HepG2 (cell line): ENCODE results near the gene LOC128125822.

ENCODE experiments used
- ATF3 ChIP-seq: sonication (generic); formaldehyde crosslinking; IDR thresholded peaks from 2 replicates; pipeline ENCODE4 v1.4.0; 2020; ENCODE audit warnings: missing genetic modification reagents
- ATF4 ChIP-seq, 2 experiments: fragments of 450-650 bp in 1 of 2; sonication (generic) in 1 of 2; formaldehyde crosslinking; IDR thresholded peaks; 2 replicates each; pipeline versions ENCODE4 v1.5.0 to v1.8.0; 2020 to 2022; ENCODE audit warnings: mild to moderate bottlenecking in 1 of 2, missing genetic modification reagents in 1 of 2
- ETV6 ChIP-seq: sonication (generic); formaldehyde crosslinking; conservative IDR thresholded peaks from 2 replicates; pipeline ENCODE4 v1.4.0; 2020; ENCODE audit warnings: missing genetic modification reagents
- HNRNPLL ChIP-seq: fragments of 200-400 bp; formaldehyde crosslinking; IDR thresholded peaks from 2 replicates; pipeline ENCODE4 v1.6.1; 2017; ENCODE audit warnings: mild to moderate bottlenecking, low read depth, low read length; ENCODE audit not compliant: poor library complexity, severe bottlenecking
- IRF1 ChIP-seq: sonication (generic); formaldehyde crosslinking; IDR thresholded peaks from 2 replicates; pipeline ENCODE4 v1.4.0; 2020; ENCODE audit warnings: low read depth, mild to moderate bottlenecking, missing genetic modification reagents
- MLLT10 ChIP-seq: sonication (generic); formaldehyde crosslinking; IDR thresholded peaks from 2 replicates; pipeline ENCODE4 v1.4.0; 2020; ENCODE audit warnings: missing genetic modification reagents
- MYNN ChIP-seq: sonication (generic); formaldehyde crosslinking; IDR thresholded peaks from 2 replicates; pipeline ENCODE4 v1.4.0; 2020; ENCODE audit warnings: mild to moderate bottlenecking, low read depth, missing genetic modification reagents
- PPARG ChIP-seq: conservative IDR thresholded peaks from 2 replicates; pipeline ENCODE4 v1.6.1; 2016; ENCODE audit warnings: missing biosample characterization, missing genetic modification reagents
- RBFOX2 ChIP-seq: fragments of 200-400 bp; formaldehyde crosslinking; IDR thresholded peaks from 2 replicates; pipeline ENCODE4 v1.6.1; 2017; ENCODE audit warnings: low read depth, mild to moderate bottlenecking, low read length
- RCOR2 ChIP-seq: IDR thresholded peaks from 2 replicates; pipeline ENCODE4 v1.6.1; 2016; ENCODE audit warnings: missing biosample characterization, missing genetic modification reagents
- SALL2 ChIP-seq: sonication (generic); formaldehyde crosslinking; IDR thresholded peaks from 2 replicates; pipeline ENCODE4 v1.8.1; 2023; ENCODE audit warnings: mild to moderate bottlenecking, missing genetic modification reagents, inconsistent platforms
- SIN3B ChIP-seq: fragments of 150-350 bp; IDR thresholded peaks from 2 replicates; pipeline ENCODE4 v1.6.1; 2014; ENCODE audit warnings: low read length
- SMAD1 ChIP-seq: sonication (generic); formaldehyde crosslinking; IDR thresholded peaks from 2 replicates; pipeline ENCODE4 v1.4.0; 2020; ENCODE audit warnings: missing genetic modification reagents, low read depth, mild to moderate bottlenecking, borderline replicate concordance
- SMYD3 ChIP-seq: sonication (generic); formaldehyde crosslinking; IDR thresholded peaks from 2 replicates; pipeline ENCODE4 v1.8.1; 2023; ENCODE audit warnings: mild to moderate bottlenecking, missing genetic modification reagents
- SNAI1 ChIP-seq: sonication (generic); formaldehyde crosslinking; IDR thresholded peaks from 2 replicates; pipeline ENCODE4 v1.5.0; 2020; ENCODE audit warnings: mild to moderate bottlenecking, missing genetic modification reagents, borderline replicate concordance
- SNAPC2 ChIP-seq: sonication (generic); formaldehyde crosslinking; IDR thresholded peaks from 2 replicates; pipeline ENCODE4 v1.8.1; 2022; ENCODE audit warnings: mild to moderate bottlenecking, missing genetic modification reagents
- TFDP2 ChIP-seq: sonication (generic); formaldehyde crosslinking; IDR thresholded peaks from 2 replicates; pipeline ENCODE4 v1.4.0; 2020; ENCODE audit warnings: missing genetic modification reagents
- THAP9 ChIP-seq: sonication (generic); formaldehyde crosslinking; IDR thresholded peaks from 2 replicates; pipeline ENCODE4; 2020; ENCODE audit warnings: missing genetic modification reagents, mild to moderate bottlenecking, borderline replicate concordance
- ZFP36 ChIP-seq: fragments of 150-350 bp; IDR thresholded peaks from 2 replicates; pipeline ENCODE4 v1.6.1; 2018; ENCODE audit warnings: borderline replicate concordance, low read length, low read depth; ENCODE audit not compliant: partially characterized antibody
- ZNF329 ChIP-seq: sonication (generic); formaldehyde crosslinking; IDR thresholded peaks from 2 replicates; pipeline ENCODE4 v1.9.0; 2021; ENCODE audit warnings: low read depth, mild to moderate bottlenecking, missing genetic modification reagents
- ZNF580 ChIP-seq: IDR thresholded peaks from 2 replicates; pipeline ENCODE4 v1.6.1; 2016; ENCODE audit warnings: low read depth, borderline replicate concordance
- ZNF615 ChIP-seq: sonication (generic); formaldehyde crosslinking; IDR thresholded peaks from 2 replicates; pipeline ENCODE4 v1.5.0; 2020; ENCODE audit warnings: mild to moderate bottlenecking, missing genetic modification reagents, borderline replicate concordance
- ZNF740 ChIP-seq: sonication (generic); formaldehyde crosslinking; IDR thresholded peaks from 2 replicates; pipeline ENCODE4 v1.4.0; 2020; ENCODE audit warnings: missing genetic modification reagents
- ZNF790 ChIP-seq: sonication (generic); formaldehyde crosslinking; IDR thresholded peaks from 2 replicates; pipeline ENCODE4 v1.8.0; 2022; ENCODE audit warnings: missing genetic modification reagents, mild to moderate bottlenecking, borderline replicate concordance
- ZZZ3 ChIP-seq: sonication (generic); formaldehyde crosslinking; IDR thresholded peaks from 2 replicates; pipeline ENCODE4 v1.4.0; 2020; ENCODE audit warnings: missing genetic modification reagents, mild to moderate bottlenecking, borderline replicate concordance

LOC128125822 gene

GRCh38 chr6:63589952-63590411 is 17.7 kb downstream of the LOC128125822 start (continued):
- TF ChIP-seq ZZZ3 (CRISPR knock-in tag) (no peak), SMAD1 (no peak), ZNF615 (no peak), RCOR2 (CRISPR knock-in tag) (peak; percentile 85), SMYD3 (CRISPR knock-in tag) (no peak), ZNF740 (CRISPR knock-in tag) (no peak), ATF3 (peak; percentile 94), TFDP2 (CRISPR knock-in tag) (no peak), SNAI1 (CRISPR knock-in tag) (no peak), SALL2 (CRISPR knock-in tag) (no peak), IRF1 (no peak), MLLT10 (CRISPR knock-in tag) (no peak), HNRNPLL (no peak), THAP9 (CRISPR knock-in tag) (no peak), ZNF329 (CRISPR knock-in tag) (no peak), ETV6 (no peak), RBFOX2 (no peak), SNAPC2 (CRISPR knock-in tag) (no peak), SIN3B (no peak), MYNN (no peak), ZNF580 (CRISPR knock-in tag) (no peak), ZNF790 (no peak), ZFP36 (no peak), ATF4 (CRISPR knock-in tag; IDR thresholded peaks at IDR 0.05) (peak in 1 of 2 experiments; percentile 76; a peak in 2 of 4 replicates), PPARG (CRISPR knock-in tag) (peak; percentile 80)
